ENCODE data around the gene CLDN6.

GRCh38 chr16:3042376-3042775 lies 24.4 kb upstream of the CLDN6 start:
- TF ChIP-seq CTCF (conservative IDR thresholded peaks at IDR 0.05; ENCODE audit: low read length): no peak
- no peak for TF ChIP-seq EZH2phosphoT487 (IDR thresholded peaks at IDR 0.05; ENCODE audit: borderline replicate concordance, low read depth, low read length)
